H4 (cell line): ENCODE results near the gene ARHGEF3. TPM values are rescaled to one million over a fixed set of nuclear protein-coding genes. Genes with fewer than 3 reads are reported as not detected.

Source experiments
- DNase-seq: peaks from one replicate; pipeline ENCODE4 v3.0.0-alpha.2; 2015; ENCODE audit warnings: low spot score
- total RNA-seq: library from RNA; depleted of rRNA; stranded (reverse); fragments of >200 nt; shearing (Covaris generic); gene quantifications from 2 replicates; pipeline ENCODE4 v1.2.3, GENCODE V29; 2014; rRNA removed

ARHGEF3 gene, protein sequence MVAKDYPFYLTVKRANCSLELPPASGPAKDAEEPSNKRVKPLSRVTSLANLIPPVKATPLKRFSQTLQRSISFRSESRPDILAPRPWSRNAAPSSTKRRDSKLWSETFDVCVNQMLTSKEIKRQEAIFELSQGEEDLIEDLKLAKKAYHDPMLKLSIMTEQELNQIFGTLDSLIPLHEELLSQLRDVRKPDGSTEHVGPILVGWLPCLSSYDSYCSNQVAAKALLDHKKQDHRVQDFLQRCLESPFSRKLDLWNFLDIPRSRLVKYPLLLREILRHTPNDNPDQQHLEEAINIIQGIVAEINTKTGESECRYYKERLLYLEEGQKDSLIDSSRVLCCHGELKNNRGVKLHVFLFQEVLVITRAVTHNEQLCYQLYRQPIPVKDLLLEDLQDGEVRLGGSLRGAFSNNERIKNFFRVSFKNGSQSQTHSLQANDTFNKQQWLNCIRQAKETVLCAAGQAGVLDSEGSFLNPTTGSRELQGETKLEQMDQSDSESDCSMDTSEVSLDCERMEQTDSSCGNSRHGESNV
- total RNA-seq = 3.1 and 3.8 TPM in 2 replicates

DNA sequence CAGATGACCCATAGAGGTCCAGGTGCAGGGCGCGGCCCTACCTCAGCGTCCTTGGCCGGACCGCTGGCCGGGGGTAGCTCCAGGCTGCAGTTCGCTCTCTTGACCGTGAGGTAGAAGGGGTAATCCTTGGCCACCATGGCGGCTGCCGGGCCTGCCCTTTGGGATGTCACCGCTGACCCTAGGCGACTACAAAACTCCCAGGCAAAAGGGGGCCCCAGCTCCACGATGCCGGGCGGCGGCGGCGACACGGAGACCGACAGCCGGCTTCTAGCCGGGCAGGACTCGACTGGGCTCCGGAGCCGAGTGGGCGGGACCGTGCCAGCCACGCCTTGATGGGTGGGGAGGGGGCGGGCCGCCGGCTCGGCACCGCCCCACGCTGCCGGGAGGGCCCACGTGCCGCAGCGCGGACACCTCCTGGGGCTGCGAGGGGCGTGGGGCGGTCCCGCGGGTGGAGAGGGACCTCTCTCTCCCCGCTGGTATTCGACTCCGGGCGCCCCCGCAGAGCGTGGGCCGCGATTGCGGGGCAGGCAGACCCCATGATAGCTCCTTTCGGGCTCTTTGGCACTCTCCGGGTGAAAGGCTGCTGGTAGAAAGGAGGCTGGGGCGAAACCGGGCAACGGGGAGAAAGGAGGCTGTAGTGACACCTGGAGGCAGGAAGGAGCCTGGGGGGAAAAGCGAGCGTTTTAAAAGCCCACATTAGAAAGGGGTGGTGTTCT lies at the start of gene ARHGEF3:
Gene ARHGEF3 (minus strand): TSS at position 288 of the 716 bp plus-strand sequence. CDS start 151 bp downstream, at position 137.
- DNase-seq = peak; percentile 57

DNA sequence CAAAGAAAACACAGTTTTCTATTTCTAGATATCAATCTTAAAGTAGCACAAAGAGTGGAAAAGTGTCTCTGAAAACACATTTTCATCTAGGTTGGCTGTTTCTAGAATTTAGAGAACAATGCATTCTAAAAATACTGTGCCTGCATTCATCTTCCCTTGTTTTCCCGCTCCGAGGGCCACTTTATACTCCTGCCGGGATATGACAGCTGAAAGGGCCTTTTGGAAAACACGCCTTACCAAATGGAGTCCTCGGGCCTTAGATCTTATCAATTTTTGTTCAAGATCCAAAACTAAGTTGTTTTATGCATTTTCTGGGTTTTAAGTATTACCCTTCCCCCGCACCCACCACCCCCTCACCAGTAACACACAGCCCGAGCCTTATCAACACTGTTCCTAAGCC lies 47.9 kb upstream of the ARHGEF3 start:
- no peak for DNase-seq

DNA sequence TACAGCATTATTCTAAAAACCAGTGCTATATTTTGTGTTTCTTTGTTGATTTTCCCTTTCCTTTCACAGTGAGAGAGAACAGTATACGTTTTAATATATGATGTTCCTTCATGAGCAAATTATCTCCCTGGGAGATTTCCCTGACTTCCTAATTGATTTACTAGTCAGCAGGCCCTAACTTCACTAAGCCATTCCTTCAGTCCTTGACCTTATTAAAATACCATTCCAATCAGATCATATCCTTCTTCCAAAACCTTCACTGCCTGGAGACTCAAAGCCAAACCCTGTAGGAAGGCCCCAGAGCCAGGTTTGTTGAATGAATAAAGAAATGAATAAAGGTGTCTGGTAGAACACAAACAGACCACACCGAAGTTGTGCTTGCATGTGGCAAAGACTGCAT lies 43.8 kb upstream of the ARHGEF3 start:
- DNase-seq = no peak

DNA sequence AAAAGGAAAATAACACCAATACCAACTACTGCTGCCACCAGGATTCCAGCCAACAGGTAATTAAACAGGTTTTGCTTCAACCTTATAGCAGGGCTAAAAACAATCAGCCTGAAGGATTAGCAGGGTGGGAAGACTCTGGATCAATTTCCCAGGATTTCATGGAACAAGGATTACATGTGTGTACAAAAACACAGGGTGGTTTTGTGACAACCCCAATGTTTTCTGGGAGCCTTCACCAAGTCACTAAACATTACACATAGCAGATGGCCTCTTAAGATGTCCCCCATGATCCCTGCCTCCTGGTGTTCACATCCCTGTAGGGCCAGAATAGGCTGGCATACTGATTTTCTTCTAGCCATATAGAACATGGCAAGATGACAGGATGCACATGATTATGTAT lies 42.8 kb upstream of the ARHGEF3 start:
- DNase-seq = no peak

DNA sequence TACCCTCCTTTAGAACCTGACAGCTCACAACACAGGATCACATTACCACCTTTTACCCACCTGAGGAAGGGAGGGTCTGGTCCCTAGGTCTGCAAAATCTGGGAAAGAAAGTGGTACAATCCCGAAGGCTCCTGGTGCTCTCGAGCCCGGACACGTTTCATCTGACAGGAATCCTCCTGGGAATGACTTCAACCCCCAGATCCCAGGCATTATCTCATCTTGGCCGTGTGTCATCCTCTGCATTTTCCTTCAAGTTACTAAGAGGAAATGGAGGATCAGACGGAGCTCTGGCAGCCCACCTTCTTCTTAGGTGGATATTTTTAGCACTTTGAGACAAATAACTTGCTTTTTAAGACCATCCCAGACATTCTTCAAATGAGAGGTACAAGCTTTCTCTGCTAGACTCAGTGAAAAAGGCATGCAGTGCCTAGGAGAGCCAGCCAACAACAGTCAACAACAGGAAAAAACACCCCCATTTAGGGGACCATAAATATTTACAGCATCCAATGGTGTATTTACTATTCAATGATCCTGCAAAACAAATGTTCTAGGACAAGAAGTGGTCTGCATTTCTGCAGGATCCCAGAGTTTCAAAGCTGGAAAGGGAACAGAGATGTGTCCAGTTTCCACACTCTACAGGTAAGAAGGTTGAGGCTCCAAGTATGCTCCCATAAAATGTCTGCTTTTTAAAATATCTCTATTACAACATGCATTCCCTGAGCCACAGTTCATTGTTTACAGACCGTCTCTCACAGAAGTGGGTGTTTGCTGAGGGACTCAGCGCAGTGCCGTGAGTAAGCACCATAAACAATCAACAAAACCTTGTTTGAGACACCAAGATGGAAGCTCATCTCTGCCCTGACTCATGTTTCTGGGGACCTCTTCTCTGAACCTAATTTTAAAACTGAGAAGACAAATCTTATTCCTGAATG lies 38.3 kb upstream of the ARHGEF3 start:
- peak; percentile 38 for DNase-seq

DNA sequence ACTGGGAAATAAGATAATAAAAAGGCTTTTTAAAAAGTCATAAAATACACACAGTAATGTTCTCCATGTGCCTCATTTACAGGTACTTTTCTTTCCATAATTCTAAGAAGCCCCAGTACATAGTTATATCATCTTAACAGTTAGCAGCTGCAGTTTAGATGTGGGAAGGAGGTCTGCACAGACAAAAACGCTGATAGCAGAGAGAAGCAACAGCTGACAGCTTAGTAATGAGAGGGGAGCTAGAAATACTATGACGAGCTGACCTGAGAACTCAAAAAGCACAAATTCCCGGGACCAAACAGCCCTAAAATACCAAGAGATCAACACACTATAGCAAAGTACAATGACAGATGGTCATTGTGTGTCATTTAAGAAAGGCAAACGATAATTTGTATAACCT lies 36.7 kb upstream of the ARHGEF3 start:
- DNase-seq = no peak

DNA sequence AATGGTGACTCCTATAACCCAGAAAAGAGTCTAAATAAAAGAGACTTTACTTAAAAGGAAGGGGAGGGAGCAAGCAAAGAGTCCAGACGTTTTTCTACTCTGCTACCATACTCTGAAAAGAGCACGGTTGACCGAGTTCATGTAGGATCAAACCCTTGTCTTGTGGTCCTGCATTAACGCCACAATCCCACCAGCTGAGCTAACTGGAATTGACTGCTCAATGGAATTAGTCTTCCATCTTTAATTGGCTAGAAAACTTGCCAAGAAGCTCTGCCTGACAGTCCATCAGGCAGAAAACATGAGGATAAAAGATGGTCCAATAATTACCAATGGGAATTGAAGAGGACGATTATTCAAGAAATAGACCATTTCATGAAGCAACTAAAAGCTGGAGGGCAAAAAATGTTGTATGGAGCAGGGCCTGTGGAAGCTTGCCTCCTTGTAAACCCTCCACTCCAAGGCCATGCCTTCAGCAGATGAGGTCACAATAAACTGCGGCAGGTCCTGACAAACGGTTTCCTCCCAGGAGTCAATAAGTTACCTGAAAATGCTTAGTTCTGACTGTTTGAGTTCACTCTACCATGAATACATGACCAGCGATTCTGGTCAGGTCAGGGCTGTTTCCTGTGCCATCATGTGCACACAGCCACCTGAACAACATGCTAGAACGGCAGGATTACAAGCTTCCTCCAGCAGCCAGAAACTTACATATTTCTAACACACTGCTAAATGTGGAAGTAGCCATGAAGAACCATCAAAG lies 35.6 kb upstream of the ARHGEF3 start:
- DNase-seq = no peak

DNA sequence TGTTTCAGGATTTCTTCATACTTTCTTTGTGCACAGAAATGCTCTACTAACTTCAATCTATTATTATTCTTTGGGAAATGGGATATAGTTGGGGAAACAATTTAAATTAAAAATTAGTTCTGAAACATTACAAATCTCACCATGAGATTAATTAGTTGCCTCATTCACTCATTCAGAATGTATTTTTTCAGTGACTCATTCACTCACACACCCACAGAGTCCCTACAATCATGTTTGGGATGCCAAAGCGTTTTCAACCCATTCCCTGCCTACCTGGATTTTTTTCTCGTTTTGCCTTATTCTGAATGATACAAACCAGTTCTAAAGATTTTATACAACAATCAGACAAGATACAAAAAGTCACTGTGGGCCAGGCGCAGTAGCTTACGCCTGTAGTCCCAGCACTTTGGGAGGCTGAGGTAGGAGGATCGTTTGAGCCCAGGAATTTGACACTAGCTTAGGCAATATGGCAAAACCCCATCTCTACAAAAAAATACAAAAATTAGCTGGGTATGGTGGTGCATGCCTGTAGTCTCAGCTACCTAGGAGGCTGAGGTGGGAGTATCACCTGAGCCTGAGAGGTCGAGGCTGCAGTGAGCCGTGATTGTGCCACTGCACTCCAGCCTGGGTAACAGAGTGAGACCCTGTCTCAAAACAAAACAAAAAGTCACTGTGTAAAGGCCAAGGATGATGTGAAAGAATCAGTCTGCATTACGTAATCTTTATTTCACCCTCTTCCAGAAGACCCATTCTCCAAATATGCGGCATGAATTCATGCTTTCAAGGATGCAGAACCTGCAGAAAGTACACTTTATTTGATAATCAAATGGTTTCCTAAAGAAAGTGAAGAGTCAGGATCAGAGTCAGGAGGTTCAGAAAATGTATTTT lies 34.8 kb upstream of the ARHGEF3 start:
- DNase-seq = no peak

DNA sequence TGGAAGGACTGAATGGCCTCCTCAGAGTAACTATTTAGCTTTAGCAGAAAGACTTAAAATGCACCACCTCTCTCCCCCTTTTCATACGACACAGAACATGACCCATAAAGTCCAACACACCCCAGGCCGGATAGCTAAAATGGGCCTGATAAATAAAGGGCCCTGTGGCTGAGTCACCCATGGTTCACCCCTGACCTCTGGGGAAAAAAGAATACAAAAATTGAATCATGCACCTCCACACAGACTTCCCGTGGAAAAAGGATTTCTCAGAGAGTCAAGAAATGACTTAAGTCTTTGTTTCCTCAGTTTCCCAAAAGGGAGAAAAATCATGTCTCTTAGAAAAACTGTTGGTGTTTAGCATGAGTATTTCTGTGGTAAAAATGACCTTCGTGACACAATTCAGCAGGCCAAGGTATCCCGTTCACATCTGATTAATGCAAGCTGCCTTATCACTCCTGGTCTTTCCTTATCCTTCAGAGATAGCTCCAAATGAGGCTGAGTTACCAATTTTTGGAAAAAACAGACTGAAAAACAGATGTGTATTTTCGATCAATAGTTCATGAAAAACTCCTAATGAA lies 34.0 kb upstream of the ARHGEF3 start:
- no peak for DNase-seq

DNA sequence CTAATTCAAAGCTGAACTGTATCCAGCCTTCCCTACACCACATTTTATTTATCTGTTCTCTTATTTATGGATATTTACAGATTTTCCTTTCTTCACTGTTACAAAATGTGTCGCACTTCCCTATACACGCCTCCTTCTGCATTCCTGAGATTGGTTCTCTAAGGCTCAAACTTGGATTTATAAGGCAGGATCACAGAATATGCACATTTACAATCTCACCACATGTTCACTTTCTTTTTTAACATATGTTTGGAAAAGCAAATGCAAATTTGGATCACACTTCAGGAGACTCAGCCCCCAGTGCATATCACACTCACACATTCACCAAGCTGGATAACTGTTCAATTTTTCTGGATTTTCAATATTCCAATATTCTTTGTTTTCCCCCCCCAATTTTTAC lies 31.8 kb upstream of the ARHGEF3 start:
- DNase-seq = no peak

DNA sequence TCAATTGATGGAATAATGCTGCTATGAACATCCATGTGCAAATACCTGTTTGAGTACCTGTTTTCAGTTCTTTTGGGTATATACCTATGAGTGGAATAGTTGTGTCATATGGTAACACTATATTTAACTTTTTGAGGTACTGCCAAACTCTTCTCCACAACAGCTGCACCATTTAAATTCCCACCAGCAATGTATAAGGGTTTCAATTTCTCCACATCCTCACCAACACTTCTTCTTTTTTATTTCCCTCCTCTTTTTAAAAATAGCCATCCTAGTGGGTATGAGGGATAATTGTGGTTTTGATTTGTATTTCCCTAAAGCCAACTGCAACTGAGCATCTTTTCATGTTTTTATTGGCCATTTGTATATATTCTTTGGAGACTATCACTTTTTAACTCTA lies 31.3 kb upstream of the ARHGEF3 start:
- DNase-seq = no peak

DNA sequence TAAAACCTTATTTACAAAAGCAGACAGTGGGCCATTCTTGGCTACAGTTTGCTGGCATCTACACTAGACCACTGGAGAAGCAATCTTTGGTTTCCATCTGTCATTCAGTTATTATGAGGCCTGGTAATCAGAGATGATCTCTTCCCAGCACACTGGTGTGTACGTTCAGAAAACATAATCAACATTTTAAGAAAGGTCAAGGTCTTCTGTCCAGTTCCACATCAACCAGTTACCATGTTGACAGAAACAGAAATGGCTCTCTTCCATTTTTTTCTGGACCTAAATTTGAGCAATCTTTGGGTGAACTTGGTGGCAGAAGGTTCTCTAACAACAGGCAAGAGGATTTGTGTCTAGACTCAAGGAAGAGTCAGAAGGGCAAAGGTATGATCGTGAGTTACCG lies 29.8 kb upstream of the ARHGEF3 start:
- DNase-seq = no peak

DNA sequence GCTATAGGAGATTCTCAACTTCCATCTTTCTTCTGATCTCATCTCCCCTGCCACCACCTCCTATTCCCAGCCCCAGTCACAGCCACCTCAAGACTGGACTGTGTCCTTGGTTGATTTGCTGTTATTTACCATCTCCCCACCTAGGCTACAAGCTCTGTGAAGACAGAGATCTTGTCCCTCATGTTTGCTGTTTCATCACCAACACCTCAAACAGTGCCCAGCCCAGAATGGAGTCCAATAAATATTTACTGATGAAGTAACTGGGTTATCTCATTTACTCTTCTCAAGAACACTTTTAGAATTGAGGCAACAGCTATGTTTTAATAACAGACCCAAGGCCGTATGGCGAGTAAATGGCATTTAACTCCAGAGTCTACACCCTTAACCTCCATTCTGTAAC lies 29.1 kb upstream of the ARHGEF3 start:
- no peak for DNase-seq

DNA sequence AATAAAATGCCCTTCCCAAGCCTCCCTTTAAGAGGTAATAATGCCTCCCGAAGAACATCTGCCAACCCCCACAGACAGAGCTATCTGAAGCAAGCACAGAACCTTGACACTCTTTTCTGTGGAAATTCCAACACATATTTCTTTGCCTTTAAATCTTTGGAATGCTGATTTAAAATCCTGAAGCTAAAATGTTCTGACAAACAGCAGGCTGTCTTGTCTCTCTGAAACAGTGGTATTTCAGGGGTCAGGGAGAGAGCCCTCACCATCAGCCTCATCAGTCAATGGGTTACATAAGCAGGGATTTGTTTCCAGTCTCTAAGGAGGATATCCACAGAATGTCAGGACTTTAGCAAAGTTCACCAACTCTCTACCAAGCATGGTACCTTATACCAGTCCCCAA lies 27.8 kb upstream of the ARHGEF3 start:
- no peak for DNase-seq

DNA sequence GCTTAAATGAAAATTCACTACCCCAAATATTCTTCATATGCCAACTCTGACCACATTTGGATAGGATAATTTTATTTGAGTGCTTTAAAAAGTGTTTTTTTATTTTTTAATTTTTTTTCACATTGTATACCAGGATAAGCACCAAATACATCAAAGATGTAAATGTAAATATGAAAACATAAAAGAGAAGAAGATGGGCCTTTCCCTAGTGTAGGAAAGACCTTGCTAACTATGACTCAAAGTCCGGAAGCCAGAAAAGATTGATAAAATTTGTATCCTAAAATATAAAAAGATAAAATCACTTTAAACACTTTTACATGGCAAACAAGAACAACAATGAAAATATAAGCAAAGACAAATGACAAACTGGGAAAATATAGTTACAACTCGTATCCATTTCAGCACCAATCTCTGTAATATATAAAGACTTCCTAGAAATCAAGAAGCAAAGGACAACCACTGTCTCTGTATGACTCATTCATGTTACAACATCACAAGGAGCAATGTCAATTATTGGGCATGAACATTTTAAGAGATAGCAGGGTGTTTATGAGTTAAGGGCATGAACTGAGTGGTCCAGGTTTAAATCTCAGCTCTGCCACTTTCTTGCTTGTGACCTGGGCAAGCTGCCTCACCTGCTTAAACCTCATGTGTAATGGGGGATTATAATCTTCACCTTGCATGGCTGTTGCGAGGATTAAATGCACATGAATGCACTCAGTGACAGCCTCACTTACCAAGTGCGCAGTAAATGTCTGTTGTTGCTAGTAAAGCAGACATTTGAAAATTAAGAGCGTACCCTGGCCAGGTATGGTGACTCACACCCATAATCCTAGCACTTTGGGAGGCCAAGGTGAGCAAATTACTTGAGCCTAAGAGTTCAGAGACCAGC lies 25.3 kb upstream of the ARHGEF3 start:
- DNase-seq = no peak

DNA sequence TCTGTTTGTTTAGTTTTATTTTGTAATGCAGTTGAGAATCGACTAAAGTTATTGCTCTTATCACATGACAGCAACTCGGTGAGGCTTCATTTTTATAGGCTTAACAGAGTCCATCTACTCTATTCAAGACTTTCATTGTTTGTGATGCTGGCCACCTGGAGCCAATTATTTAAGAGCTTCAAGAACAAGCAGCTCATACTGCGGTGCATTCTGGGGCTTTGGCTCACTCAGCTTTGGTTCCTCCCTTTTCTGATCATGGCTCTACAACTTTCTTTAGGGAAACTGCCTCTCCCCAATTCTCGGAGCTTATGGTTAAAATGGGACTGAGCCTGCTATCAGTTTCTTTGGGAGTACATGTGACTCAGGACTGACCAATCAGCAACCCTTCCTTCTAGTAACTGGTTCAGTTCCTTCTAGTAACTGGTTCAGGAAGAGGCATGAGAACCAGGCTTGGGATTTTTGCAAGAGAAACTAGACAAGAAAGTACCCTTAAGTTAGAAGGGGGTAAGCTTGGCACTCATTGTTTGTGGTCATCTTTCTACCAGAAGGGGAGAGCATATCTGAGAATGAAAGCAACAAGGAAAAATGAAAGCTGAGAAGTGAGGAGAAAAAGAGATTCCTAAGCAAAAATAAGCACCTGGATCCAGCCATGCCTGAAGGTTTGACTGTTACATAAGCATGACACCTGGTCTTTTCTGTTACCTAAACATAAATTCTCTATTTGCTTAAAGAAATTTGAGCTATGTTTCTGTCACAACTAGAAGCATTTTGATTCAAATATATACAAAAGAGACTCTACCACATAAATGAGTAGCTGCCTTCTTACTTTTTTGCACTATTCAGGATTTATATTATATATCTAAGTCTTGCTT lies 24.1 kb upstream of the ARHGEF3 start:
- no peak for DNase-seq

DNA sequence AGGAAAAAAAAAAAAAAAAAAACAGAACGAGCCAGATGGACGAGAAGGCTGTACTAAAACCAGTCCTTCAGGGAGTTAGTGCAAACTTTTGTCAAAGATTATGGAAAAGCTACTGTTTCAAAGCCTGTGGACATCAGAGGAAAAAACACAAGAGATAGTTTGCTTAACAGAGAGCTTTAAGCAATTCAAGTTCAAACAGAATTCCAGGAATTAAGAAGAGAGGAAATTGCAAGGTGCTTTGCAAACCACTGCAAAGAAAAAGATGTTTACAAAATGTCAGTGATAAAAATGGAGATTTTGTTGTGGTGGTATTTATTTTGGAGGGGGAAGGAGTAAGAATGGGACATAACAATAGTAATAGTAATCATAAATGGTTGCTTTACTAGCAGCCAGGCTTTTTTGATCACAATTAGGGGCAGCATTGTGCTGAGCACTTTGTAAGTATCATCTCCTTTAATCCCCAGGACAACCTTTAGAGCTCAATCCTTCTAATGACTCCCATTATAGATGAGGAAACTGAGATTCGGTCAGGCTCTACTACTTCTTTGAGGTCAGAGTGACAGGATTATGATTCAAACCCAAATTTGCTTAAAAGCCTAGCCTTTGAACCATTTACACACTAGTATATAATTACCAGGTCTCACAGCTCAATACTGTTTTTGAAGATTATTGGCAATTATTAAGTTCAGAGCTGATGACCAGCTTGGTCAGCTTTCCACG lies 22.4 kb upstream of the ARHGEF3 start:
- no peak for DNase-seq
